AG10803 (cell line): ENCODE measurements around the gene EXOC4.
A peak's percentile ranks its signal among the peaks of the same experiment; 100 is the strongest.

Experiments used
- DNase-seq: peaks from one replicate; pipeline ENCODE4 v3.0.0; 2010; ENCODE audit warnings: low read depth
- H3K4me3 ChIP-seq: 2 replicates; pipeline ENCODE4 v1.5.1; 2011; ENCODE audit warnings: mild to moderate bottlenecking, low read length, control low read depth
- CTCF ChIP-seq: conservative IDR thresholded peaks from 2 replicates; pipeline ENCODE4 v1.5.1; 2011; ENCODE audit warnings: mild to moderate bottlenecking, low read length, control low read depth, inconsistent platforms

EXOC4 gene

GRCh38 chr7:134009314-134010110, 756.6 kb downstream of the EXOC4 start:
- no peak for TF ChIP-seq CTCF
- no peak overlapping the region for H3K4me3 ChIP-seq
- no peak for DNase-seq

GRCh38 chr7:134013249-134013648, 760.4 kb downstream of the EXOC4 start:
- no peak for TF ChIP-seq CTCF
- H3K4me3 ChIP-seq: no peak overlapping the region
- no peak for DNase-seq

- peak; percentile 41 for DNase-seq
- TF ChIP-seq CTCF: no peak
- no peak overlapping the region for H3K4me3 ChIP-seq
These were observed 762.1 kb downstream of the EXOC4 start for GRCh38 chr7:134014935-134015334.

- TF ChIP-seq CTCF: peak; percentile 81
- peak; percentile 35 for DNase-seq
- no peak overlapping the region for H3K4me3 ChIP-seq
These were observed 763.5 kb downstream of the EXOC4 start for GRCh38 chr7:134016223-134016941.

GRCh38 chr7:134016942-134017303, 764.0 kb downstream of the EXOC4 start:
- TF ChIP-seq CTCF: no peak
- H3K4me3 ChIP-seq: no peak overlapping the region
- DNase-seq: no peak

- no peak for TF ChIP-seq CTCF
- no peak overlapping the region for H3K4me3 ChIP-seq
- no peak for DNase-seq
These were observed 765.4 kb downstream of the EXOC4 start for GRCh38 chr7:134018306-134018705.

GRCh38 chr7:134019251-134019650, 766.4 kb downstream of the EXOC4 start:
- no peak overlapping the region for H3K4me3 ChIP-seq
- TF ChIP-seq CTCF: no peak
- DNase-seq: no peak
